ENCODE results near the gene IMMP2L. TPM values are rescaled to one million over a fixed set of nuclear protein-coding genes. Genes with fewer than 3 reads are reported as not detected.

IMMP2L gene
- total and polyA plus RNA-seq, 2 donors (not counting 3 experiments of a cell fraction or from before 2014, with no cell fraction given), result 9.9 to 11.8 TPM

- Histone ChIP-seq H2AFZ (ENCODE audit: low read depth, low read length) (no peak overlapping the region), H3K79me2 (ENCODE audit: control insufficient read depth, insufficient read depth, low read length) (no peaks in the 10 kb centered on the region), H3K4me3 (replicated peaks in 1 of 3; ENCODE audit: insufficient read depth in 1 of 3, low read depth in 1 of 3, low read length in 3 of 3) (no peak overlapping the region), H3K27me3 (ENCODE audit: control insufficient read depth in 2 of 2, insufficient read depth in 2 of 2, low read length in 2 of 2) (no peaks in the 10 kb centered on the region), H3K9me1 (replicated peaks; ENCODE audit: control insufficient read depth, extremely low read depth, insufficient read depth, low read length) (no peaks in the 10 kb centered on the region), H3K36me3 (ENCODE audit: control insufficient read depth in 2 of 2, extremely low read depth in 1 of 2, insufficient read depth in 2 of 2, low read length in 2 of 2) (no peaks in the 10 kb centered on the region), H3K27ac (ENCODE audit: insufficient read depth, low read depth, low read length) (no peak overlapping the region), H4K20me1 (replicated peaks; ENCODE audit: control insufficient read depth, extremely low read depth, insufficient read depth, low read length) (no peaks in the 10 kb centered on the region), H3K4me1 (ENCODE audit: control insufficient read depth, extremely low read depth, insufficient read depth, low read length) (no peaks in the 10 kb centered on the region), H3K4me2 (ENCODE audit: insufficient read depth, low read length) (no peak overlapping the region), H3K9ac (replicated peaks; ENCODE audit: extremely low read depth, insufficient read depth, low read length) (no peak overlapping the region), H3K9me3 (replicated peaks; ENCODE audit: control insufficient read depth, insufficient read depth, low read length) (no peaks in the 10 kb centered on the region)
- dilution Hi-C loops (cut with MboI; ENCODE audit: extremely low pct_ligation_motif_present, low sequenced_read_pairs), result no loop called here
- DNase-seq (ENCODE audit: low read depth, low spot score) (no peak), FAIRE-seq (no peak)
- no peak for TF ChIP-seq CTCF (IDR thresholded peaks at IDR 0.05; ENCODE audit: extremely low read depth in 1 of 2, insufficient read depth in 1 of 2, low read depth in 1 of 2, low read length in 2 of 2)
- no peak for TF ChIP-seq FOS (IDR thresholded peaks at IDR 0.05; ENCODE audit: borderline replicate concordance, insufficient read depth, low read length)
- TF ChIP-seq GATA2 (IDR thresholded peaks at IDR 0.05; ENCODE audit: insufficient read depth, insufficient read length, low read depth, low read length), result no peak
- no peak for TF ChIP-seq JUN (IDR thresholded peaks at IDR 0.05; ENCODE audit: borderline replicate concordance, insufficient read depth, insufficient read length, low read depth)
- no peak for TF ChIP-seq EZH2 (IDR thresholded peaks at IDR 0.05; ENCODE audit: borderline replicate concordance, low read depth, low read length, severe bottlenecking)
- no peak for TF ChIP-seq MYC (IDR thresholded peaks at IDR 0.05; ENCODE audit: low read depth, low read length)
- TF ChIP-seq POLR2AphosphoS5 (IDR thresholded peaks at IDR 0.05; ENCODE audit: insufficient read depth, low read depth, low read length), result no peak
- TF ChIP-seq MAX (IDR thresholded peaks at IDR 0.05; ENCODE audit: insufficient read depth, insufficient read length), result no peak
- no peak for TF ChIP-seq POLR2A (IDR thresholded peaks at IDR 0.05; ENCODE audit: low read depth, low read length)
- intact Hi-C loops (cut with micrococcal nuclease), result no loop called here
- BruUV-seq (replicated peaks), result no TSS peak
- POLR2A ChIA-PET, result no interaction called here
- CTCF ChIA-PET, result no interaction called here
Measured at GRCh38 chr7:111010798-111011197, 551.5 kb downstream of the IMMP2L start.
